ENCODE results near the gene FECH. TPM values are rescaled to one million over a fixed set of nuclear protein-coding genes. Genes with fewer than 3 reads are reported as not detected.

FECH gene
- total RNA-seq, 1 experiment from 2014 or later: 16.6 TPM

DNA sequence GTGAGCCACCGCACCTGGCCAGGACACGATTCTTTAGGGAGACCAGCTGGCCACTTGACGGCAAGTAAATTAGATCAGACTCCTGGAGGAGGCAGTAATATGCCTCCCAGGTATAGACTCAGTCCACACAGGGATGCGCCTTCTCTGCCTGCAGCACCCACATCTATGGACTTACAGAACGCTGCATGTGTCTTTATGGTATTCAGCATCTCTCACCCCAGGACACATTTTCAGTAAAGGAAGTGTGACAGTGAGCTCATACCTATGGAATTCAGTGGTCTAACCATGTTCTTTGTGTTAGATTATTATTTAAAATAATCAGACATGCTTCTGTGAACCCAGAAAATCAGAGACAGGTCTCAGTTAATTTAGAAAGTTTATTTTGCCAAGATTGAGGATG lies 41.0 kb upstream of the FECH start:
- DNase-seq (ENCODE audit: low spot score) (no peak), ATAC-seq (no peak)
- H3K27me3 Mint-ChIP-seq (ENCODE audit: low read depth): no peaks in the 10 kb centered on the region
- no peak overlapping the region for H3K27ac Mint-ChIP-seq
- peaks cover 14% of the 10 kb centered on the region for H3K4me1 Mint-ChIP-seq
- ChIA-PET CTCF (no interaction called here), POLR2A (no interaction called here)
- H3K4me3 Mint-ChIP-seq: no peak overlapping the region
- TF ChIP-seq NR1H2 (CRISPR knock-in tag; IDR thresholded peaks at IDR 0.05): no peak
- TF ChIP-seq, protein P1, sequence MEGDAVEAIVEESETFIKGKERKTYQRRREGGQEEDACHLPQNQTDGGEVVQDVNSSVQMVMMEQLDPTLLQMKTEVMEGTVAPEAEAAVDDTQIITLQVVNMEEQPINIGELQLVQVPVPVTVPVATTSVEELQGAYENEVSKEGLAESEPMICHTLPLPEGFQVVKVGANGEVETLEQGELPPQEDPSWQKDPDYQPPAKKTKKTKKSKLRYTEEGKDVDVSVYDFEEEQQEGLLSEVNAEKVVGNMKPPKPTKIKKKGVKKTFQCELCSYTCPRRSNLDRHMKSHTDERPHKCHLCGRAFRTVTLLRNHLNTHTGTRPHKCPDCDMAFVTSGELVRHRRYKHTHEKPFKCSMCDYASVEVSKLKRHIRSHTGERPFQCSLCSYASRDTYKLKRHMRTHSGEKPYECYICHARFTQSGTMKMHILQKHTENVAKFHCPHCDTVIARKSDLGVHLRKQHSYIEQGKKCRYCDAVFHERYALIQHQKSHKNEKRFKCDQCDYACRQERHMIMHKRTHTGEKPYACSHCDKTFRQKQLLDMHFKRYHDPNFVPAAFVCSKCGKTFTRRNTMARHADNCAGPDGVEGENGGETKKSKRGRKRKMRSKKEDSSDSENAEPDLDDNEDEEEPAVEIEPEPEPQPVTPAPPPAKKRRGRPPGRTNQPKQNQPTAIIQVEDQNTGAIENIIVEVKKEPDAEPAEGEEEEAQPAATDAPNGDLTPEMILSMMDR (IDR thresholded peaks at IDR 0.05): no peak
- no peak for TF ChIP-seq KAT7 (CRISPR knock-in tag; IDR thresholded peaks at IDR 0.05; ENCODE audit: borderline replicate concordance)
- H3K36me3 Mint-ChIP-seq: peaks cover 4% of the 10 kb centered on the region
- peaks cover 4% of the 10 kb centered on the region; the same call in 1 of the 2 replicates for H3K9me3 Mint-ChIP-seq

DNA sequence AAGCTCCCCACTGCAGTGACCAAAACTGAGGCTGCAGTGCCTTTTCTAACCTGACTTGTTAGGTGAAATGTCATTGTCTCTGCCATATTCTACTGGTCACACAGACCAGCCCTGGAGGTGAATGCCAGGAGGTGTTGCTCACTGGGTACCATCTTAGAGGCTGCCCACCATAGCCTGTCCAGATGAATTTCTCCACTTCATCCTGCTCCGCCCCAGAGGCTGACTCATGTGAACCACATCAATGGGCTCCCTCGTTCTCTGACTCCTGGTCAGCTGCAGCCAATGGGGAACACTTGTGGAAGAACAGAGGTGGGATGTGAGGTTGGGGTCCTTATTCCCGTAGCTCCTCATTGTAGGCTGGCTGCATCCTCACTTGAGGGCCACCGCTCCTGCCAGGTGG lies 38.5 kb upstream of the FECH start:
- peaks cover 6% of the 10 kb centered on the region for H3K36me3 Mint-ChIP-seq
- peaks cover 10% of the 10 kb centered on the region for H3K4me1 Mint-ChIP-seq
- H3K27ac Mint-ChIP-seq: no peak overlapping the region
- ChIA-PET POLR2A (interaction anchor here (0.7 kb wide), 1 partner anchor 123 kb away, joined by 3 read pairs; no protein-coding TSS in a partner anchor), CTCF (no interaction called here)
- no peaks in the 10 kb centered on the region for H3K9me3 Mint-ChIP-seq
- no peaks in the 10 kb centered on the region for H3K27me3 Mint-ChIP-seq (ENCODE audit: low read depth)
- DNase-seq (ENCODE audit: low spot score) (no peak), ATAC-seq (no peak)
- TF ChIP-seq CBFB (CRISPR knock-in tag; IDR thresholded peaks at IDR 0.05; ENCODE audit: low read depth): no peak
- TF ChIP-seq ZNF138 (CRISPR knock-in tag; conservative IDR thresholded peaks at IDR 0.05): no peak
- TF ChIP-seq MXD4 (CRISPR knock-in tag; IDR thresholded peaks at IDR 0.05; ENCODE audit: borderline replicate concordance): no peak
- TF ChIP-seq GTF2I (CRISPR knock-in tag; conservative IDR thresholded peaks at IDR 0.05): no peak
- no peak for TF ChIP-seq ZNF219 (CRISPR knock-in tag; IDR thresholded peaks at IDR 0.05; ENCODE audit: borderline replicate concordance)
- no peak for TF ChIP-seq NFATC4 (CRISPR knock-in tag; IDR thresholded peaks at IDR 0.05)
- TF ChIP-seq, protein P2, sequence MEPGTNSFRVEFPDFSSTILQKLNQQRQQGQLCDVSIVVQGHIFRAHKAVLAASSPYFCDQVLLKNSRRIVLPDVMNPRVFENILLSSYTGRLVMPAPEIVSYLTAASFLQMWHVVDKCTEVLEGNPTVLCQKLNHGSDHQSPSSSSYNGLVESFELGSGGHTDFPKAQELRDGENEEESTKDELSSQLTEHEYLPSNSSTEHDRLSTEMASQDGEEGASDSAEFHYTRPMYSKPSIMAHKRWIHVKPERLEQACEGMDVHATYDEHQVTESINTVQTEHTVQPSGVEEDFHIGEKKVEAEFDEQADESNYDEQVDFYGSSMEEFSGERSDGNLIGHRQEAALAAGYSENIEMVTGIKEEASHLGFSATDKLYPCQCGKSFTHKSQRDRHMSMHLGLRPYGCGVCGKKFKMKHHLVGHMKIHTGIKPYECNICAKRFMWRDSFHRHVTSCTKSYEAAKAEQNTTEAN (CRISPR knock-in tag; IDR thresholded peaks at IDR 0.05): no peak
- no peak for TF ChIP-seq ETV6 (CRISPR knock-in tag; IDR thresholded peaks at IDR 0.05)
- no peak for TF ChIP-seq JUN (CRISPR knock-in tag; IDR thresholded peaks at IDR 0.05)
- no peak for TF ChIP-seq ELF4 (CRISPR knock-in tag; IDR thresholded peaks at IDR 0.05; ENCODE audit: low read depth)
- TF ChIP-seq ZNF232 (CRISPR knock-in tag; IDR thresholded peaks at IDR 0.05): no peak
- TF ChIP-seq SP1 (CRISPR knock-in tag; conservative IDR thresholded peaks at IDR 0.05): no peak
- TF ChIP-seq ZNF671 (CRISPR knock-in tag; IDR thresholded peaks at IDR 0.05): no peak
- TF ChIP-seq ZNF396 (CRISPR knock-in tag; IDR thresholded peaks at IDR 0.05; ENCODE audit: borderline replicate concordance): no peak
- TF ChIP-seq TP53 (CRISPR knock-in tag; IDR thresholded peaks at IDR 0.05): no peak
- TF ChIP-seq, protein P3, sequence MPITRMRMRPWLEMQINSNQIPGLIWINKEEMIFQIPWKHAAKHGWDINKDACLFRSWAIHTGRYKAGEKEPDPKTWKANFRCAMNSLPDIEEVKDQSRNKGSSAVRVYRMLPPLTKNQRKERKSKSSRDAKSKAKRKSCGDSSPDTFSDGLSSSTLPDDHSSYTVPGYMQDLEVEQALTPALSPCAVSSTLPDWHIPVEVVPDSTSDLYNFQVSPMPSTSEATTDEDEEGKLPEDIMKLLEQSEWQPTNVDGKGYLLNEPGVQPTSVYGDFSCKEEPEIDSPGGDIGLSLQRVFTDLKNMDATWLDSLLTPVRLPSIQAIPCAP (CRISPR knock-in tag; IDR thresholded peaks at IDR 0.05): no peak
- TF ChIP-seq, protein P4, sequence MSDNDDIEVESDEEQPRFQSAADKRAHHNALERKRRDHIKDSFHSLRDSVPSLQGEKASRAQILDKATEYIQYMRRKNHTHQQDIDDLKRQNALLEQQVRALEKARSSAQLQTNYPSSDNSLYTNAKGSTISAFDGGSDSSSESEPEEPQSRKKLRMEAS (CRISPR knock-in tag; IDR thresholded peaks at IDR 0.05): no peak
- TF ChIP-seq FOXK1 (CRISPR knock-in tag; IDR thresholded peaks at IDR 0.05): no peak
- H3K4me3 Mint-ChIP-seq: no peak overlapping the region

DNA sequence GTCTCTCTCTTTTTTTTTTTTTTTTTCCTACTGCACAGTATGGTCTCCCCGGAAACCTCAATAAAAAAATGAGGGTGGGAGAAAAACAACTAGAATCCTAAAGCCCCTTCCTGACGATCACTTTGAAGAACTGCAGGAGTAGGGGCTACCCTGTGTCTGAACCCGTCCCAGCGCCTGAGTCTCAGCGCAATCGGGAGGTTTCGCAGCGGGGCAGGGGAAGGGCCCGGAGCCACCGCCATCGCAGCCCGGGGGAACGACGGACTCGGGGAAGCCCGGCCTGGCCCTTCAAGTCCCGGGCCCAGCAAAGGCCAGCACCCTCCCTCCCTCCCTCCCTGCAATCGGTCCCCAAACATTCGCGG lies 34.7 kb upstream of the FECH start:
- peak overlapping the region; percentile 94 for H3K4me3 Mint-ChIP-seq
- CTCF ChIA-PET: interaction anchor here (2.9 kb wide), 1 partner anchor 9 kb away, joined by 9 read pairs; no protein-coding TSS in a partner anchor
- H3K27me3 Mint-ChIP-seq (ENCODE audit: low read depth): no peaks in the 10 kb centered on the region
- ATAC-seq (peak; percentile 9), DNase-seq (ENCODE audit: low spot score) (no peak)
- H3K4me1 Mint-ChIP-seq: peaks cover 7% of the 10 kb centered on the region
- H3K36me3 Mint-ChIP-seq: peaks cover 33% of the 10 kb centered on the region
- H3K9me3 Mint-ChIP-seq: no peaks in the 10 kb centered on the region
- peak overlapping the region; percentile 98 for H3K27ac Mint-ChIP-seq
- POLR2A ChIA-PET: interaction anchor here (0.7 to 1.2 kb wide), 5 partner anchors 9 to 481 kb away, joined by 3 to 5 read pairs (median 4); no protein-coding TSS in a partner anchor
- TF ChIP-seq, protein P5, sequence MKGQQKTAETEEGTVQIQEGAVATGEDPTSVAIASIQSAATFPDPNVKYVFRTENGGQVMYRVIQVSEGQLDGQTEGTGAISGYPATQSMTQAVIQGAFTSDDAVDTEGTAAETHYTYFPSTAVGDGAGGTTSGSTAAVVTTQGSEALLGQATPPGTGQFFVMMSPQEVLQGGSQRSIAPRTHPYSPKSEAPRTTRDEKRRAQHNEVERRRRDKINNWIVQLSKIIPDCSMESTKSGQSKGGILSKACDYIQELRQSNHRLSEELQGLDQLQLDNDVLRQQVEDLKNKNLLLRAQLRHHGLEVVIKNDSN (CRISPR knock-in tag; IDR thresholded peaks at IDR 0.05): no peak
- TF ChIP-seq ZNF671 (CRISPR knock-in tag; IDR thresholded peaks at IDR 0.05) (no peak), EMX1 (CRISPR knock-in tag; IDR thresholded peaks at IDR 0.05) (no peak), FOXJ3 (CRISPR knock-in tag; IDR thresholded peaks at IDR 0.05; ENCODE audit: borderline replicate concordance) (no peak), TP53 (CRISPR knock-in tag; IDR thresholded peaks at IDR 0.05) (no peak), ESRRA (CRISPR knock-in tag; IDR thresholded peaks at IDR 0.05; ENCODE audit: borderline replicate concordance) (no peak)
- TF ChIP-seq, protein P6, sequence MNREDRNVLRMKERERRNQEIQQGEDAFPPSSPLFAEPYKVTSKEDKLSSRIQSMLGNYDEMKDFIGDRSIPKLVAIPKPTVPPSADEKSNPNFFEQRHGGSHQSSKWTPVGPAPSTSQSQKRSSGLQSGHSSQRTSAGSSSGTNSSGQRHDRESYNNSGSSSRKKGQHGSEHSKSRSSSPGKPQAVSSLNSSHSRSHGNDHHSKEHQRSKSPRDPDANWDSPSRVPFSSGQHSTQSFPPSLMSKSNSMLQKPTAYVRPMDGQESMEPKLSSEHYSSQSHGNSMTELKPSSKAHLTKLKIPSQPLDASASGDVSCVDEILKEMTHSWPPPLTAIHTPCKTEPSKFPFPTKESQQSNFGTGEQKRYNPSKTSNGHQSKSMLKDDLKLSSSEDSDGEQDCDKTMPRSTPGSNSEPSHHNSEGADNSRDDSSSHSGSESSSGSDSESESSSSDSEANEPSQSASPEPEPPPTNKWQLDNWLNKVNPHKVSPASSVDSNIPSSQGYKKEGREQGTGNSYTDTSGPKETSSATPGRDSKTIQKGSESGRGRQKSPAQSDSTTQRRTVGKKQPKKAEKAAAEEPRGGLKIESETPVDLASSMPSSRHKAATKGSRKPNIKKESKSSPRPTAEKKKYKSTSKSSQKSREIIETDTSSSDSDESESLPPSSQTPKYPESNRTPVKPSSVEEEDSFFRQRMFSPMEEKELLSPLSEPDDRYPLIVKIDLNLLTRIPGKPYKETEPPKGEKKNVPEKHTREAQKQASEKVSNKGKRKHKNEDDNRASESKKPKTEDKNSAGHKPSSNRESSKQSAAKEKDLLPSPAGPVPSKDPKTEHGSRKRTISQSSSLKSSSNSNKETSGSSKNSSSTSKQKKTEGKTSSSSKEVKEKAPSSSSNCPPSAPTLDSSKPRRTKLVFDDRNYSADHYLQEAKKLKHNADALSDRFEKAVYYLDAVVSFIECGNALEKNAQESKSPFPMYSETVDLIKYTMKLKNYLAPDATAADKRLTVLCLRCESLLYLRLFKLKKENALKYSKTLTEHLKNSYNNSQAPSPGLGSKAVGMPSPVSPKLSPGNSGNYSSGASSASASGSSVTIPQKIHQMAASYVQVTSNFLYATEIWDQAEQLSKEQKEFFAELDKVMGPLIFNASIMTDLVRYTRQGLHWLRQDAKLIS (CRISPR knock-in tag; IDR thresholded peaks at IDR 0.05; ENCODE audit: borderline replicate concordance): no peak
